K562 (cell line): ENCODE results near the gene ELFN2. TPM values are rescaled to one million over a fixed set of nuclear protein-coding genes. Genes with fewer than 3 reads are reported as not detected.

Experiments
- ATAC-seq: fragments of 200-7000 bp; cut with Tn5 transposase; 3 replicates; pipeline ENCODE4 v1.9.1; 2020; ENCODE audit warnings: moderate library complexity
- BruUV-seq: library from RNA; stranded (reverse); fragments of 400-500 nt; replicated peaks from 2 replicates; lab custom pipeline; 2021; lab: Mats Ljungman, UMichigan
- CTCF ChIA-PET: fragments of 300-600 bp; formaldehyde crosslinking; extraction: SDS; loops from one replicate; lab custom pipeline; 2021; ENCODE audit warnings: low intra/inter-chr PET ratio; lab: Yijun Ruan, JAX
- POLR2A ChIA-PET: fragments of 300-600, 350-650 bp; sonication (Branson Sonifier 250); formaldehyde crosslinking; extraction: SDS; loops from one replicate; lab custom pipeline; 2021; ENCODE audit warnings: antibody characterized with exemption, inconsistent platforms; lab: Yijun Ruan, JAX
- DNase-seq, 4 experiments: peaks; one replicate each; pipeline versions ENCODE4 v3.0.0 to v3.0.0-alpha.2; 2011 to 2018; ENCODE audit warnings: low spot score in 3 of 4, mixed read lengths in 3 of 4; ENCODE audit errors: extremely low read depth in 1 of 4
- FAIRE-seq: peaks from 2 replicates; lab custom pipeline; 2011; peaks lifted over from hg19 to GRCh38; lab: Jason Lieb, UNC
- H2AFZ ChIP-seq: 2 replicates; pipeline ENCODE4 v1.6.0; 2011; ENCODE audit warnings: low read depth, low read length, control low read depth, inconsistent platforms
- H3K27ac ChIP-seq: fragments of 200-600 bp; 3 replicates; pipeline ENCODE4 v1.8.0; 2011; ENCODE audit warnings: low read depth, mild to moderate bottlenecking, control low read depth, inconsistent platforms, low read length, moderate library complexity, mixed read lengths; ENCODE audit errors: extremely low read depth
- H3K27me3 ChIP-seq, 2 experiments: fragments of 300-600 bp in 1 of 2; 2 replicates in 1 of 2; 3 replicates in 1 of 2; pipeline versions ENCODE4 v1.6.0 to v1.8.0; 2011; ENCODE audit warnings: inconsistent platforms in 2 of 2, low read length in 2 of 2, mild to moderate bottlenecking in 1 of 2, mixed read lengths in 1 of 2, moderate library complexity in 1 of 2; ENCODE audit not compliant: control insufficient read depth in 2 of 2, insufficient read depth in 2 of 2
- H3K36me3 ChIP-seq: fragments of 300-600 bp; 3 replicates; pipeline ENCODE4 v1.8.0; 2011; ENCODE audit warnings: mild to moderate bottlenecking, low read length, inconsistent platforms; ENCODE audit not compliant: control insufficient read depth, insufficient read depth
- H3K4me1 ChIP-seq, 2 experiments: fragments of 200-600 bp in 1 of 2; replicated peaks in 1 of 2; 2 replicates in 1 of 2; 3 replicates in 1 of 2; pipeline versions ENCODE4 v1.5.1 to v1.8.0; 2011; ENCODE audit warnings: inconsistent platforms in 2 of 2, low read length in 2 of 2, mild to moderate bottlenecking in 1 of 2, mixed read lengths in 1 of 2, moderate library complexity in 1 of 2; ENCODE audit not compliant: control insufficient read depth in 2 of 2, insufficient read depth in 2 of 2
- H3K4me2 ChIP-seq: 2 replicates; pipeline ENCODE4 v1.6.1; 2011; ENCODE audit warnings: low read length, control low read depth, inconsistent platforms, mixed read lengths; ENCODE audit not compliant: insufficient read depth
- H3K4me3 ChIP-seq: fragments of 200-600 bp; sonication (generic), shearing (Covaris generic); 2 replicates; pipeline ENCODE4 v1.5.1; 2016; ENCODE audit warnings: control low read depth, inconsistent platforms
- H3K79me2 ChIP-seq: fragments of 200-600 bp; 3 replicates; pipeline ENCODE4 v1.8.0; 2011; ENCODE audit warnings: low read length, inconsistent platforms; ENCODE audit not compliant: control insufficient read depth, insufficient read depth
- H3K9ac ChIP-seq, 2 experiments: 2 replicates each; pipeline versions ENCODE4 v1.6.0 to v1.6.1; 2011; ENCODE audit warnings: low read depth in 2 of 2, low read length in 2 of 2, control low read depth in 1 of 2, inconsistent platforms in 1 of 2, mild to moderate bottlenecking in 1 of 2, mixed read lengths in 1 of 2; ENCODE audit not compliant: insufficient read depth in 1 of 2
- H3K9me1 ChIP-seq: one replicate; pipeline ENCODE4 v1.6.0; 2011; ENCODE audit warnings: inconsistent platforms, mild to moderate bottlenecking, low read length, moderate library complexity; ENCODE audit not compliant: control insufficient read depth, insufficient read depth
- H3K9me3 ChIP-seq: replicated peaks from 2 replicates; pipeline ENCODE4 v1.5.1; 2011; ENCODE audit warnings: low read depth, low read length, inconsistent platforms; ENCODE audit not compliant: control insufficient read depth, insufficient read depth
- H4K20me1 ChIP-seq: replicated peaks from 2 replicates; pipeline ENCODE4 v1.6.1; 2011; ENCODE audit warnings: low read length, inconsistent platforms, mixed read lengths; ENCODE audit not compliant: control insufficient read depth, insufficient read depth
- CLOCK ChIP-seq: fragments of 250-450 bp; sonication (Bioruptor Pico); IDR thresholded peaks from 2 replicates; pipeline ENCODE4 v1.4.0; 2020; ENCODE audit warnings: mild to moderate bottlenecking, moderate library complexity, borderline replicate concordance
- KAT8 ChIP-seq: fragments of 450-650 bp; IDR thresholded peaks from 2 replicates; pipeline ENCODE4 v1.6.1; 2016; ENCODE audit warnings: low read depth, mild to moderate bottlenecking
- SNAPC5 ChIP-seq: fragments of 250-450 bp; sonication (Bioruptor Pico); IDR thresholded peaks from 2 replicates; pipeline ENCODE4 v1.8.0; 2021; ENCODE audit warnings: moderate library complexity, mild to moderate bottlenecking, inconsistent platforms
- ZNF232 ChIP-seq: sonication (generic); formaldehyde crosslinking; IDR thresholded peaks from 2 replicates; pipeline ENCODE4 v1.8.0; 2022; ENCODE audit warnings: mild to moderate bottlenecking, missing genetic modification reagents
- ZNF263 ChIP-seq: sonication (generic); formaldehyde crosslinking; IDR thresholded peaks from 2 replicates; pipeline ENCODE4 v1.8.0; 2022; ENCODE audit warnings: mild to moderate bottlenecking, missing genetic modification reagents, borderline replicate concordance
- WGBS: fragments of 100-300 bp; shearing (Covaris generic); methylation state at CpG from one replicate; pipeline ENCODE4 v1.1.6; 2016; ENCODE audit warnings: low coverage, mixed read lengths; ENCODE audit not compliant: insufficient coverage; ENCODE audit errors: missing lambda C conversion rate; 5-methylcytosine and 5-hydroxymethylcytosine counted together
- in situ Hi-C: fragments of 300-500 bp; cut with MboI; formaldehyde crosslinking; loops from 4 replicates; pipeline ENCODE4 v1.15.0; 2018; ENCODE audit warnings: inconsistent platforms, mixed read lengths
- intact Hi-C: fragments of 100-400 bp; cut with micrococcal nuclease; formaldehyde crosslinking; loops from 2 replicates; pipeline ENCODE4 v1.14.2; 2022
- polyA plus RNA-seq, 8 experiments: library from polyadenylated mRNA; depleted of rRNA in 4 of 8; stranded (reverse) in 5 of 8; unstranded in 3 of 8; fragments of >200 nt; fragmentation: Nextera tagmentation in 2 of 8; fragmentation: Illumina TruSeq in 1 of 8; extraction: Ambion mirVana in 2 of 8; extraction: Trizol in 1 of 8; gene quantifications; 2 replicates each; pipeline versions ENCODE4 v1.2.1 to v1.2.3, GENCODE V29; 2011 to 2014; ENCODE audit warnings: inconsistent platforms in 1 of 8, missing spikeins in 1 of 8
- total RNA-seq, 7 experiments: library from RNA; depleted of rRNA in 6 of 7; stranded (reverse); fragments of >200 nt in 6 of 7; fragmentation: Illumina TruSeq in 2 of 7; extraction: Trizol in 2 of 7; gene quantifications; 2 replicates each; pipeline versions ENCODE4 v1.2.1 to v1.2.3, GENCODE V29; 2011 to 2021; ENCODE audit warnings: low replicate concordance in 1 of 7

Gene ELFN2
- total and polyA plus RNA-seq, 9 of the 15 experiments (the other 6 are each of a cell fraction or from before 2014, with no cell fraction given): not detected

GRCh38 chr22:37375801-37376200 is 51.5 kb downstream of the ELFN2 start:
- no TSS peak for BruUV-seq
- intact Hi-C loops: no loop called here
- TF ChIP-seq ZNF263 (peak; percentile 34; the same call in 1 of the 2 replicates), CLOCK (no peak)
- no peak overlapping the region for H3K4me2 ChIP-seq
- H3K9ac ChIP-seq: no peak overlapping the region
- FAIRE-seq (no peak), ATAC-seq (no peak), DNase-seq (no peak)
- 3% methylated on average over 5 of the region's 8 CpGs for WGBS
- no peaks in the 10 kb centered on the region for H3K9me1 ChIP-seq
- in situ Hi-C loops: no loop called here
- H3K27ac ChIP-seq: no peak overlapping the region
- H3K4me3 ChIP-seq: no peak overlapping the region
- H4K20me1 ChIP-seq: 0 out of 2 replicates have a peak, but pooled peaks cover 5% of the 10 kb centered on the region
- no peaks in the 10 kb centered on the region for H3K79me2 ChIP-seq
- H3K4me1 ChIP-seq: peaks cover 0 to 15% of the 10 kb centered on the region in 2 experiments; a peak in 2 of 5 replicates
- H3K9me3 ChIP-seq: no peaks in the 10 kb centered on the region
- H2AFZ ChIP-seq: no peak overlapping the region
- peaks cover 11 to 75% of the 10 kb centered on the region in 2 experiments; a peak in 4 of 5 replicates for H3K27me3 ChIP-seq
- POLR2A ChIA-PET: interaction anchor here (0.6 kb wide), 1 partner anchor 766 kb away, joined by 3 read pairs; no protein-coding TSS in a partner anchor
- CTCF ChIA-PET: no interaction called here
- no peaks in the 10 kb centered on the region for H3K36me3 ChIP-seq

- H2AFZ ChIP-seq: no peak overlapping the region
- peaks cover 11 to 64% of the 10 kb centered on the region in 2 experiments; a peak in 4 of 5 replicates for H3K27me3 ChIP-seq
- TF ChIP-seq KAT8: no peak
- no peak for TF ChIP-seq ZNF232 (CRISPR knock-in tag)
- TF ChIP-seq SNAPC5 (CRISPR knock-in tag): no peak
- 0 out of 2 replicates have a peak, but pooled peaks cover 5% of the 10 kb centered on the region for H4K20me1 ChIP-seq
- H3K9ac ChIP-seq: no peak overlapping the region
- H3K4me1 ChIP-seq: peaks cover 0 to 15% of the 10 kb centered on the region in 2 experiments; a peak in 2 of 5 replicates
- no peak for DNase-seq
- no peak for ATAC-seq
- BruUV-seq: no TSS peak
- POLR2A ChIA-PET: no interaction called here
- no peak overlapping the region for H3K27ac ChIP-seq
- CTCF ChIA-PET: no interaction called here
- FAIRE-seq: no peak
- no peak overlapping the region for H3K4me3 ChIP-seq
- in situ Hi-C loops (no loop called here), intact Hi-C loops (no loop called here)
- H3K79me2 ChIP-seq: no peaks in the 10 kb centered on the region
- 16% methylated on average over 25 of the region's 35 CpGs for WGBS
- H3K9me3 ChIP-seq: no peaks in the 10 kb centered on the region
- H3K4me2 ChIP-seq: no peak overlapping the region
- H3K36me3 ChIP-seq: no peaks in the 10 kb centered on the region
- H3K9me1 ChIP-seq: no peaks in the 10 kb centered on the region
Observed at GRCh38 chr22:37374571-37374970, 52.7 kb downstream of the ELFN2 start.
